ENCODE measurements around the gene FRMPD2. TPM values are rescaled to one million over a fixed set of nuclear protein-coding genes. Genes with fewer than 3 reads are reported as not detected.
A peak's percentile ranks its signal among the peaks of the same experiment; 100 is the strongest.
"Not testable (repeated sequence)": the region's sequence is repeated elsewhere in the genome, so short reads cannot be mapped to it uniquely, and the experiment has no call there.

Gene FRMPD2
- total and polyA plus RNA-seq, 11 donors, result 0.20 to 0.66 TPM; not detected in 9

GRCh38 chr10:48224979-48225560 is 49.4 kb downstream of the FRMPD2 start:
- Histone ChIP-seq H3K9me3 (no peaks in the 10 kb centered on the region), H3K27me3 (peaks cover 0 to 5% (median 0%) of the 10 kb centered on the region in 9 donors), H3K4me3 (no peak overlapping the region), H3K27ac (no peak overlapping the region), H3K4me1 (peaks cover 0 to 6% (median 0%) of the 10 kb centered on the region in 12 donors), H3K36me3 (no peaks in the 10 kb centered on the region)
- whole genome bisulfite sequencing, 4 donors, result 48 to 64% (median 56%) methylated on average over 5 of the region's 5 CpGs
- DNase-seq (no peak), ATAC-seq (peak in 2 of 4 donors; percentile 34 to 59)
- TF ChIP-seq POLR2A (IDR thresholded peaks at IDR 0.05) (no peak), CTCF (IDR thresholded peaks at IDR 0.05) (no peak)
- intact Hi-C loops (cut with DNase I), result no loop called here

- Histone ChIP-seq H3K9me3 (no peaks in the 10 kb centered on the region), H3K27ac (no peak overlapping the region), H3K27me3 (peaks cover 0 to 5% (median 0%) of the 10 kb centered on the region in 9 donors), H3K4me3 (no peak overlapping the region), H3K4me1 (peaks cover 0 to 6% (median 0%) of the 10 kb centered on the region in 12 donors), H3K36me3 (no peaks in the 10 kb centered on the region)
- 86 to 92% (median 86%) methylated on average over 1 of the region's 1 CpG for WGBS, 4 donors
- ATAC-seq, result no peak
- TF ChIP-seq POLR2A (IDR thresholded peaks at IDR 0.05) (no peak), CTCF (IDR thresholded peaks at IDR 0.05) (no peak)
- no peak for DNase-seq
- intact Hi-C loops (cut with DNase I), result no loop called here
Measured at GRCh38 chr10:48224296-48224695, 50.2 kb downstream of the FRMPD2 start.

- TF ChIP-seq POLR2A (IDR thresholded peaks at IDR 0.05) (no peak), CTCF (IDR thresholded peaks at IDR 0.05) (no peak)
- DNase-seq, result no peak
- no peak for ATAC-seq
- no peaks in the 10 kb centered on the region for H3K36me3 ChIP-seq
- peaks cover 0 to 6% (median 0%) of the 10 kb centered on the region in 12 donors for H3K4me1 ChIP-seq
- H3K4me3 ChIP-seq, result no peak overlapping the region
- H3K9me3 ChIP-seq, result no peaks in the 10 kb centered on the region
- intact Hi-C loops (cut with DNase I), result no loop called here
- H3K27ac ChIP-seq, result no peak overlapping the region
- peaks cover 0 to 5% (median 0%) of the 10 kb centered on the region in 9 donors for H3K27me3 ChIP-seq
Measured at GRCh38 chr10:48221814-48222213, 52.7 kb downstream of the FRMPD2 start.

- H3K4me1 ChIP-seq; H3K36me3 ChIP-seq; H3K27me3 ChIP-seq; DNase-seq; H3K27ac ChIP-seq; intact Hi-C loops (cut with DNase I); H3K9me3 ChIP-seq; H3K4me3 ChIP-seq; ATAC-seq: not testable (repeated sequence)
- WGBS, 4 donors, result 90 to 95% (median 91%) methylated on average over 3 of the region's 3 CpGs
Measured at GRCh38 chr10:48221031-48221430, 53.5 kb downstream of the FRMPD2 start.

GRCh38 chr10:48219194-48219593 is 55.3 kb downstream of the FRMPD2 start:
- intact Hi-C loops (cut with DNase I), result loop anchor here in 2 of 10 donors (5.0 kb wide), 2 partner anchors 68 to 288 kb away; no protein-coding TSS in a partner anchor
- no peaks in the 10 kb centered on the region for H3K36me3 ChIP-seq
- peaks cover 0 to 5% (median 0%) of the 10 kb centered on the region in 9 donors for H3K27me3 ChIP-seq
- H3K27ac ChIP-seq, result no peak overlapping the region
- ATAC-seq, result no peak
- peaks cover 0 to 4% (median 0%) of the 10 kb centered on the region in 12 donors for H3K9me3 ChIP-seq
- TF ChIP-seq POLR2A (IDR thresholded peaks at IDR 0.05), result no peak
- TF ChIP-seq CTCF (IDR thresholded peaks at IDR 0.05), result no peak
- H3K4me3 ChIP-seq, result no peak overlapping the region
- H3K4me1 ChIP-seq, result no peaks in the 10 kb centered on the region
- DNase-seq, result no peak
- WGBS, 4 donors, result 79 to 100% (median 85%) methylated on average over 1 of the region's 1 CpG

Data from heart left ventricle (tissue), 16 donors.